K562 (cell line): ENCODE results near the gene MED19. TPM values are rescaled to one million over a fixed set of nuclear protein-coding genes. Genes with fewer than 3 reads are reported as not detected.

Experiments
- ADNP ChIP-seq: fragments of 200-800 bp; sonication (Bioruptor generic); IDR thresholded peaks from 2 replicates; pipeline ENCODE4 v1.6.1; 2016; ENCODE audit warnings: missing genetic modification characterization, missing compliant biosample characterization
- ARID1B ChIP-seq: fragments of 450-650 bp; IDR thresholded peaks from 2 replicates; pipeline ENCODE4 v1.6.1; 2016; ENCODE audit warnings: antibody characterized with exemption, mild to moderate bottlenecking, inconsistent platforms
- CREB3L1 ChIP-seq: fragments of 450-650 bp; IDR thresholded peaks from 2 replicates; pipeline ENCODE4 v1.6.1; 2014; ENCODE audit warnings: low read depth, mild to moderate bottlenecking, moderate library complexity, borderline replicate concordance
- MAZ ChIP-seq, 2 experiments: fragments of 450-650 bp in 1 of 2; sonication (generic) in 1 of 2; formaldehyde crosslinking; IDR thresholded peaks in 1 of 2; conservative IDR thresholded peaks in 1 of 2; 2 replicates each; pipeline versions ENCODE4 v1.4.0 to v1.5.0; 2020; ENCODE audit warnings: mild to moderate bottlenecking in 1 of 2, missing genetic modification reagents in 1 of 2
- POLR2B ChIP-seq: fragments of 450-650 bp; IDR thresholded peaks from 2 replicates; pipeline ENCODE4 v1.6.1; 2018; ENCODE audit warnings: low read depth; ENCODE audit not compliant: partially characterized antibody
- SRSF7 ChIP-seq: fragments of 200-400 bp; formaldehyde crosslinking; optimal IDR thresholded peaks from 2 replicates; pipeline ENCODE3; 2017; ENCODE audit warnings: mild to moderate bottlenecking, low read depth, low read length
- TAF15 ChIP-seq: fragments of 200-400 bp; formaldehyde crosslinking; IDR thresholded peaks from 2 replicates; pipeline ENCODE4 v1.6.1; 2017; ENCODE audit warnings: mild to moderate bottlenecking, low read depth, low read length, moderate library complexity
- TEAD4 ChIP-seq, 2 experiments: sonication (generic) in 1 of 2; formaldehyde crosslinking in 1 of 2; IDR thresholded peaks; 2 replicates each; pipeline versions ENCODE4 v1.6.1 to v1.8.0; 2012 to 2022; ENCODE audit warnings: borderline replicate concordance in 1 of 2, inconsistent platforms in 1 of 2, low read length in 1 of 2, mild to moderate bottlenecking in 1 of 2, missing genetic modification reagents in 1 of 2
- ZBED1 ChIP-seq: IDR thresholded peaks from 2 replicates; pipeline ENCODE4 v1.6.1; 2014
- ZNF444 ChIP-seq: fragments of 250-450 bp; sonication (Bioruptor Pico); IDR thresholded peaks from 2 replicates; pipeline ENCODE4 v1.4.0; 2020; ENCODE audit warnings: mild to moderate bottlenecking, moderate library complexity
- ZNF589 ChIP-seq: fragments of 200-800 bp; sonication (Bioruptor generic); IDR thresholded peaks from 2 replicates; pipeline ENCODE4 v1.6.1; 2016; ENCODE audit warnings: low read depth, missing genetic modification characterization, missing compliant biosample characterization
- polyA plus RNA-seq, 8 experiments: library from polyadenylated mRNA; depleted of rRNA in 4 of 8; stranded (reverse) in 5 of 8; unstranded in 3 of 8; fragments of >200 nt; fragmentation: Nextera tagmentation in 2 of 8; fragmentation: Illumina TruSeq in 1 of 8; extraction: Ambion mirVana in 2 of 8; extraction: Trizol in 1 of 8; gene quantifications; 2 replicates each; pipeline versions ENCODE4 v1.2.1 to v1.2.3, GENCODE V29; 2011 to 2014; ENCODE audit warnings: inconsistent platforms in 1 of 8, missing spikeins in 1 of 8
- total RNA-seq, 7 experiments: library from RNA; depleted of rRNA in 6 of 7; stranded (reverse); fragments of >200 nt in 6 of 7; fragmentation: Illumina TruSeq in 2 of 7; extraction: Trizol in 2 of 7; gene quantifications; 2 replicates each; pipeline versions ENCODE4 v1.2.1 to v1.2.3, GENCODE V29; 2011 to 2021; ENCODE audit warnings: low replicate concordance in 1 of 7
- TF ChIP-seq, protein P1 (sequence below): fragments of 450-650 bp; conservative IDR thresholded peaks from 2 replicates; pipeline ENCODE4 v1.6.1; 2016; ENCODE audit warnings: missing genetic modification characterization, low read depth, mild to moderate bottlenecking, control low read depth, missing compliant biosample characterization
- TF ChIP-seq, protein P2 (sequence below): fragments of 450-650 bp; IDR thresholded peaks from 2 replicates; pipeline ENCODE4 v1.6.1; 2016; ENCODE audit warnings: borderline replicate concordance
- TF ChIP-seq, protein P3 (sequence below): sonication (generic); formaldehyde crosslinking; IDR thresholded peaks from 2 replicates; pipeline ENCODE4 v1.8.0; 2022; ENCODE audit warnings: missing genetic modification reagents, mild to moderate bottlenecking, borderline replicate concordance
- TF ChIP-seq, protein P4 (sequence below): fragments of 450-650 bp; IDR thresholded peaks from 2 replicates; pipeline ENCODE4 v1.6.1; 2016; ENCODE audit warnings: antibody characterized with exemption
- TF ChIP-seq, protein P5 (sequence below): fragments of 250-450 bp; sonication (Bioruptor Pico); IDR thresholded peaks from 2 replicates; pipeline ENCODE4 v1.5.1; 2021; ENCODE audit warnings: mild to moderate bottlenecking

The MED19 gene
- total and polyA plus RNA-seq, 9 of the 15 experiments (the other 6 are each of a cell fraction or from before 2014, with no cell fraction given) = 7.3 to 23.5 (median 15.0) TPM

DNA sequence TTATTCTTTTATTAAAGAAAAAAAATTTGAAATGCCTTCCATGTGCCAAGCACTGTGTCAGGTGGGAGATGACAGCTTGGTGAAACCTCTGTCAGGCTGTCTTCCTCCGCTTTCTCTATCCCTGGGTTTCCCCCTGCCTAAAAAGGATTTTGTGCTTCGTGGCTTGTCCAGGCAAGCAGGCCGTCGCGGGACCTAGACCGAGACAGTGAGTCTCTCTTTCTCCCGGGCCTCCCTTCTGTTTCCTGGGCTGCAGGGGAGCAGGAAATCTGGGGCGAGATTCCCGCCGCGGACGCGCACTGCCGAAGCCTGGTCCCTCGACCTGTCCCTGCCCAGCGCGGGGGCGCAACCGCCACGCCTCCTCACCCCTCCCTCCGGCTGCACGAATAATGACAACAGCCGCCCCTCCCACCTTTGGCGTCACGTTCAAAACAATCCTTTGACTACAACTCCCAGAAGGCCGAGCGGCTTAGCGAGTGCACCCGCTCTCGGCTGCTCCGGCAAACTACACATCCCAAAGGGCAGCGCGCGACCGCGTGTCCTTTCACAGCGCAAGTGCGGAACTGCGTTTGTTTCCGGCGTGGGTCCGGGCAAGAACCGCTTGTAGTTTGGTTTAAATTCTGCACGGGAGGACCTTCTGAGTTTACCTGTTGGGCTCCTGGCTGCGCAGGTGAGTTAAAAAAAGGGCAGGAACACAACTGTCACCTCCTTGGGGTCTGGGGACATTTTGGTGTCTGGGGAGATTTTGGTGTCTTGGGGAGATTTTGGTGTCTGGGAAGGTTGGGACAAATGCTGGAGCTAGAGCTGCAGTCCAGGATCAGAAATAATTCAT, 54.6 kb downstream of the MED19 start, which contains the start of gene CLP1 (continued):
- TF ChIP-seq TEAD4 (IDR thresholded peaks at IDR 0.05; ENCODE audit: low read length) (no peak; the same call in none of the 2 replicates), TEAD4 (CRISPR knock-in tag; IDR thresholded peaks at IDR 0.05; ENCODE audit: borderline replicate concordance) (no peak), TAF15 (no peak), ZNF444 (CRISPR knock-in tag) (peak; percentile 44; the same call in 1 of the 2 replicates), ADNP (tag) (no peak), ZBED1 (no peak; the same call in 1 of the 2 replicates), CREB3L1 (peak; percentile 92), MAZ (CRISPR knock-in tag; conservative IDR thresholded peaks at IDR 0.05 in 1 of 2, IDR thresholded peaks at IDR 0.05 in 1 of 2) (peak; percentile 93 to 96), ZNF589 (CRISPR knock-in tag) (peak; percentile 80; the same call in 1 of the 2 replicates), ARID1B (peak; percentile 26; the same call in 1 of the 2 replicates), SRSF7 (no peak), POLR2B (peak; percentile 31)
- TF ChIP-seq, protein P1, sequence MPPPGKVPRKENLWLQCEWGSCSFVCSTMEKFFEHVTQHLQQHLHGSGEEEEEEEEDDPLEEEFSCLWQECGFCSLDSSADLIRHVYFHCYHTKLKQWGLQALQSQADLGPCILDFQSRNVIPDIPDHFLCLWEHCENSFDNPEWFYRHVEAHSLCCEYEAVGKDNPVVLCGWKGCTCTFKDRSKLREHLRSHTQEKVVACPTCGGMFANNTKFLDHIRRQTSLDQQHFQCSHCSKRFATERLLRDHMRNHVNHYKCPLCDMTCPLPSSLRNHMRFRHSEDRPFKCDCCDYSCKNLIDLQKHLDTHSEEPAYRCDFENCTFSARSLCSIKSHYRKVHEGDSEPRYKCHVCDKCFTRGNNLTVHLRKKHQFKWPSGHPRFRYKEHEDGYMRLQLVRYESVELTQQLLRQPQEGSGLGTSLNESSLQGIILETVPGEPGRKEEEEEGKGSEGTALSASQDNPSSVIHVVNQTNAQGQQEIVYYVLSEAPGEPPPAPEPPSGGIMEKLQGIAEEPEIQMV = peak; percentile 83
- TF ChIP-seq, protein P2, sequence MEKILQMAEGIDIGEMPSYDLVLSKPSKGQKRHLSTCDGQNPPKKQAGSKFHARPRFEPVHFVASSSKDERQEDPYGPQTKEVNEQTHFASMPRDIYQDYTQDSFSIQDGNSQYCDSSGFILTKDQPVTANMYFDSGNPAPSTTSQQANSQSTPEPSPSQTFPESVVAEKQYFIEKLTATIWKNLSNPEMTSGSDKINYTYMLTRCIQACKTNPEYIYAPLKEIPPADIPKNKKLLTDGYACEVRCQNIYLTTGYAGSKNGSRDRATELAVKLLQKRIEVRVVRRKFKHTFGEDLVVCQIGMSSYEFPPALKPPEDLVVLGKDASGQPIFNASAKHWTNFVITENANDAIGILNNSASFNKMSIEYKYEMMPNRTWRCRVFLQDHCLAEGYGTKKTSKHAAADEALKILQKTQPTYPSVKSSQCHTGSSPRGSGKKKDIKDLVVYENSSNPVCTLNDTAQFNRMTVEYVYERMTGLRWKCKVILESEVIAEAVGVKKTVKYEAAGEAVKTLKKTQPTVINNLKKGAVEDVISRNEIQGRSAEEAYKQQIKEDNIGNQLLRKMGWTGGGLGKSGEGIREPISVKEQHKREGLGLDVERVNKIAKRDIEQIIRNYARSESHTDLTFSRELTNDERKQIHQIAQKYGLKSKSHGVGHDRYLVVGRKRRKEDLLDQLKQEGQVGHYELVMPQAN = peak; percentile 92
- TF ChIP-seq, protein P3, sequence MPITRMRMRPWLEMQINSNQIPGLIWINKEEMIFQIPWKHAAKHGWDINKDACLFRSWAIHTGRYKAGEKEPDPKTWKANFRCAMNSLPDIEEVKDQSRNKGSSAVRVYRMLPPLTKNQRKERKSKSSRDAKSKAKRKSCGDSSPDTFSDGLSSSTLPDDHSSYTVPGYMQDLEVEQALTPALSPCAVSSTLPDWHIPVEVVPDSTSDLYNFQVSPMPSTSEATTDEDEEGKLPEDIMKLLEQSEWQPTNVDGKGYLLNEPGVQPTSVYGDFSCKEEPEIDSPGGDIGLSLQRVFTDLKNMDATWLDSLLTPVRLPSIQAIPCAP = no peak
- TF ChIP-seq, protein P4, sequence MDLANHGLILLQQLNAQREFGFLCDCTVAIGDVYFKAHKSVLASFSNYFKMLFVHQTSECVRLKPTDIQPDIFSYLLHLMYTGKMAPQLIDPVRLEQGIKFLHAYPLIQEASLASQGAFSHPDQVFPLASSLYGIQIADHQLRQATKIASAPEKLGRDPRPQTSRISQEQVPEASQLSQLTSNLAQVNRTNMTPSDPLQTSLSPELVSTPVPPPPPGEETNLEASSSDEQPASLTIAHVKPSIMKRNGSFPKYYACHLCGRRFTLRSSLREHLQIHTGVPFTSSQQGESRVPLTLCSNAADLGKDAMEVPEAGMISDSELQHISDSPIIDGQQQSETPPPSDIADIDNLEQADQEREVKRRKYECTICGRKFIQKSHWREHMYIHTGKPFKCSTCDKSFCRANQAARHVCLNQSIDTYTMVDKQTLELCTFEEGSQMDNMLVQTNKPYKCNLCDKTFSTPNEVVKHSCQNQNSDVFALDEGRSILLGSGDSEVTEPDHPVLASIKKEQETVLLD = peak; percentile 63; the same call in 1 of the 2 replicates
- TF ChIP-seq, protein P5, sequence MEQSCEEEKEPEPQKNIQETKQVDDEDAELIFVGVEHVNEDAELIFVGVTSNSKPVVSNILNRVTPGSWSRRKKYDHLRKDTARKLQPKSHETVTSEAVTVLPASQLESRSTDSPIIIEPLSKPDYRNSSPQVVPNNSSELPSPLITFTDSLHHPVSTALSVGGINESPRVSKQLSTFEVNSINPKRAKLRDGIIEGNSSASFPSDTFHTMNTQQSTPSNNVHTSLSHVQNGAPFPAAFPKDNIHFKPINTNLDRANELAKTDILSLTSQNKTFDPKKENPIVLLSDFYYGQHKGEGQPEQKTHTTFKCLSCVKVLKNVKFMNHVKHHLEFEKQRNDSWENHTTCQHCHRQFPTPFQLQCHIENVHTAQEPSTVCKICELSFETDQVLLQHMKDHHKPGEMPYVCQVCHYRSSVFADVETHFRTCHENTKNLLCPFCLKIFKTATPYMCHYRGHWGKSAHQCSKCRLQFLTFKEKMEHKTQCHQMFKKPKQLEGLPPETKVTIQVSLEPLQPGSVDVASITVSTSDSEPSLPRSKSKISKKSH (CRISPR knock-in tag) = no peak
